SK-N-SH (cell line): ENCODE data around the gene COL3A1.

Experiments used
- ELF1 ChIP-seq: IDR thresholded peaks from 2 replicates; pipeline ENCODE4 v1.4.0; 2012
- EP300 ChIP-seq, 2 experiments: IDR thresholded peaks; 2 replicates each; pipeline versions ENCODE4 v1.4.0 to v1.6.1; 2012; ENCODE audit warnings: borderline replicate concordance in 1 of 2, low read depth in 1 of 2, low read length in 1 of 2
- EZH2phosphoT487 ChIP-seq: fragments of 200-600 bp; sonication (generic); IDR thresholded peaks from 2 replicates; pipeline ENCODE4 v1.6.1; 2017; ENCODE audit warnings: low read depth, mixed run types, mild to moderate bottlenecking, antibody characterized with exemption, moderate library complexity, borderline replicate concordance
- FOXM1 ChIP-seq: IDR thresholded peaks from 2 replicates; pipeline ENCODE4 v1.4.0; 2012; ENCODE audit warnings: low read depth, mild to moderate bottlenecking
- GABPA ChIP-seq: IDR thresholded peaks from 2 replicates; pipeline ENCODE4 v1.4.0; 2012; ENCODE audit warnings: low read depth, mild to moderate bottlenecking
- POLR2AphosphoS5 ChIP-seq: IDR thresholded peaks from 2 replicates; pipeline ENCODE4 v1.6.1; 2012; ENCODE audit warnings: low read depth, low read length
- RAD21 ChIP-seq: IDR thresholded peaks from 2 replicates; pipeline ENCODE4 v1.6.1; 2012; ENCODE audit warnings: mild to moderate bottlenecking, low read length
- SIN3A ChIP-seq: IDR thresholded peaks from 2 replicates; pipeline ENCODE4 v1.6.1; 2012; ENCODE audit warnings: low read depth, mild to moderate bottlenecking, low read length, moderate library complexity, borderline replicate concordance
- SMC3 ChIP-seq: IDR thresholded peaks from 2 replicates; pipeline ENCODE4 v1.6.1; 2012; ENCODE audit warnings: low read depth, low read length, improper control_type of control experiment
- TCF12 ChIP-seq: IDR thresholded peaks from 2 replicates; pipeline ENCODE4 v1.4.0; 2012
- YY1 ChIP-seq: IDR thresholded peaks from 2 replicates; pipeline ENCODE4 v1.4.0; 2012; ENCODE audit warnings: low read depth, mild to moderate bottlenecking
- TF ChIP-seq, protein P1 (sequence below): fragments of 200-600 bp; sonication (generic); IDR thresholded peaks from 2 replicates; pipeline ENCODE4 v1.6.1; 2017; ENCODE audit warnings: antibody characterized with exemption, mild to moderate bottlenecking, moderate library complexity
- TF ChIP-seq, protein P2 (sequence below): IDR thresholded peaks from 2 replicates; pipeline ENCODE4 v1.4.0; 2012; ENCODE audit warnings: low read depth
- TF ChIP-seq, protein P3 (sequence below): IDR thresholded peaks from 2 replicates; pipeline ENCODE4 v1.6.1; 2012; ENCODE audit warnings: mild to moderate bottlenecking, low read depth, low read length, moderate library complexity

DNA sequence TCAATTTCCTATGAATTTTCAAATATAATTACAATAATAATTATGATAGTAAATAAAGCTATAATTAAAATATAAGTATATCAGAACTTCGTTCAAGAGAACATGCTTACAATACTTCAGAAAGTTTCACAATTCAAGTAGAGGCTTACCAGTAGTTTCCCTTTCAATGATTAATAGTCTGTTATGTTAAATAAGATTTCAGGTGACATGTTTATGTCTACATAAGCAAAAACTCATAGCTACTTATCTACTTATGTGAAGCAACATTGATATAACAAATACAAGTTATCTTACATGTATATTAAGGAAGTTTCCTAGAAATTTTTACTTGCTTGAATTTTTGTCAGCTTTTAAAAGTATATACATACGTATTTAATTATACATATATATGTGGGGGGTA lies 4.5 kb upstream of the COL3A1 start:
- TF ChIP-seq GABPA (no peak), EZH2phosphoT487 (no peak), POLR2AphosphoS5 (no peak), SIN3A (no peak), TCF12 (no peak), SMC3 (no peak), EP300 (IDR thresholded peaks at IDR 0.05; ENCODE audit: borderline replicate concordance in 1 of 2, low read depth in 1 of 2, low read length in 1 of 2) (no peak), RAD21 (no peak), ELF1 (no peak), YY1 (no peak), FOXM1 (no peak)
- TF ChIP-seq, protein P1, sequence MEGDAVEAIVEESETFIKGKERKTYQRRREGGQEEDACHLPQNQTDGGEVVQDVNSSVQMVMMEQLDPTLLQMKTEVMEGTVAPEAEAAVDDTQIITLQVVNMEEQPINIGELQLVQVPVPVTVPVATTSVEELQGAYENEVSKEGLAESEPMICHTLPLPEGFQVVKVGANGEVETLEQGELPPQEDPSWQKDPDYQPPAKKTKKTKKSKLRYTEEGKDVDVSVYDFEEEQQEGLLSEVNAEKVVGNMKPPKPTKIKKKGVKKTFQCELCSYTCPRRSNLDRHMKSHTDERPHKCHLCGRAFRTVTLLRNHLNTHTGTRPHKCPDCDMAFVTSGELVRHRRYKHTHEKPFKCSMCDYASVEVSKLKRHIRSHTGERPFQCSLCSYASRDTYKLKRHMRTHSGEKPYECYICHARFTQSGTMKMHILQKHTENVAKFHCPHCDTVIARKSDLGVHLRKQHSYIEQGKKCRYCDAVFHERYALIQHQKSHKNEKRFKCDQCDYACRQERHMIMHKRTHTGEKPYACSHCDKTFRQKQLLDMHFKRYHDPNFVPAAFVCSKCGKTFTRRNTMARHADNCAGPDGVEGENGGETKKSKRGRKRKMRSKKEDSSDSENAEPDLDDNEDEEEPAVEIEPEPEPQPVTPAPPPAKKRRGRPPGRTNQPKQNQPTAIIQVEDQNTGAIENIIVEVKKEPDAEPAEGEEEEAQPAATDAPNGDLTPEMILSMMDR, result no peak
- TF ChIP-seq, protein P2, sequence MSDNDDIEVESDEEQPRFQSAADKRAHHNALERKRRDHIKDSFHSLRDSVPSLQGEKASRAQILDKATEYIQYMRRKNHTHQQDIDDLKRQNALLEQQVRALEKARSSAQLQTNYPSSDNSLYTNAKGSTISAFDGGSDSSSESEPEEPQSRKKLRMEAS, result no peak
- TF ChIP-seq, protein P3, sequence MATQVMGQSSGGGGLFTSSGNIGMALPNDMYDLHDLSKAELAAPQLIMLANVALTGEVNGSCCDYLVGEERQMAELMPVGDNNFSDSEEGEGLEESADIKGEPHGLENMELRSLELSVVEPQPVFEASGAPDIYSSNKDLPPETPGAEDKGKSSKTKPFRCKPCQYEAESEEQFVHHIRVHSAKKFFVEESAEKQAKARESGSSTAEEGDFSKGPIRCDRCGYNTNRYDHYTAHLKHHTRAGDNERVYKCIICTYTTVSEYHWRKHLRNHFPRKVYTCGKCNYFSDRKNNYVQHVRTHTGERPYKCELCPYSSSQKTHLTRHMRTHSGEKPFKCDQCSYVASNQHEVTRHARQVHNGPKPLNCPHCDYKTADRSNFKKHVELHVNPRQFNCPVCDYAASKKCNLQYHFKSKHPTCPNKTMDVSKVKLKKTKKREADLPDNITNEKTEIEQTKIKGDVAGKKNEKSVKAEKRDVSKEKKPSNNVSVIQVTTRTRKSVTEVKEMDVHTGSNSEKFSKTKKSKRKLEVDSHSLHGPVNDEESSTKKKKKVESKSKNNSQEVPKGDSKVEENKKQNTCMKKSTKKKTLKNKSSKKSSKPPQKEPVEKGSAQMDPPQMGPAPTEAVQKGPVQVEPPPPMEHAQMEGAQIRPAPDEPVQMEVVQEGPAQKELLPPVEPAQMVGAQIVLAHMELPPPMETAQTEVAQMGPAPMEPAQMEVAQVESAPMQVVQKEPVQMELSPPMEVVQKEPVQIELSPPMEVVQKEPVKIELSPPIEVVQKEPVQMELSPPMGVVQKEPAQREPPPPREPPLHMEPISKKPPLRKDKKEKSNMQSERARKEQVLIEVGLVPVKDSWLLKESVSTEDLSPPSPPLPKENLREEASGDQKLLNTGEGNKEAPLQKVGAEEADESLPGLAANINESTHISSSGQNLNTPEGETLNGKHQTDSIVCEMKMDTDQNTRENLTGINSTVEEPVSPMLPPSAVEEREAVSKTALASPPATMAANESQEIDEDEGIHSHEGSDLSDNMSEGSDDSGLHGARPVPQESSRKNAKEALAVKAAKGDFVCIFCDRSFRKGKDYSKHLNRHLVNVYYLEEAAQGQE, result no peak
